Liver (tissue), 9 donors: ENCODE measurements around the gene CHEK2. TPM values are rescaled to one million over a fixed set of nuclear protein-coding genes. Genes with fewer than 3 reads are reported as not detected.

Source experiments
- DNase-seq: peaks from one replicate; pipeline ENCODE4 v3.0.0-alpha.2; 2017; ENCODE audit warnings: low spot score
- H3K27ac ChIP-seq, 2 donors: one replicate each; pipeline ENCODE4 v1.7.0; 2013; ENCODE audit warnings: inconsistent platforms in 2 of 2, low read length in 2 of 2, control low read depth in 1 of 2, low read depth in 1 of 2, mild to moderate bottlenecking in 1 of 2
- H3K27me3 ChIP-seq, 4 donors: one replicate each; pipeline versions ENCODE4 v1.6.1 to v1.7.0; 2013; ENCODE audit warnings: low read length in 3 of 4, inconsistent platforms in 1 of 4, mild to moderate bottlenecking in 1 of 4, moderate library complexity in 1 of 4; ENCODE audit not compliant: control insufficient read depth in 4 of 4, insufficient read depth in 4 of 4
- H3K36me3 ChIP-seq, 4 donors: one replicate each; pipeline versions ENCODE4 v1.6.1 to v1.7.0; 2013; ENCODE audit warnings: low read length in 3 of 4, mild to moderate bottlenecking in 3 of 4, low read depth in 1 of 4, moderate library complexity in 1 of 4; ENCODE audit not compliant: control insufficient read depth in 4 of 4, insufficient read depth in 3 of 4
- H3K4me1 ChIP-seq, 4 donors: one replicate each; pipeline versions ENCODE4 v1.6.1 to v1.7.0; 2013; ENCODE audit warnings: low read length in 3 of 4, mild to moderate bottlenecking in 3 of 4, moderate library complexity in 1 of 4; ENCODE audit not compliant: control insufficient read depth in 4 of 4, insufficient read depth in 4 of 4
- H3K4me3 ChIP-seq, 3 donors: one replicate each; pipeline versions ENCODE4 v1.6.1 to v1.7.0; 2013; ENCODE audit warnings: low read length in 3 of 3, control low read depth in 1 of 3, low read depth in 1 of 3, mild to moderate bottlenecking in 1 of 3
- H3K9ac ChIP-seq, 2 donors: one replicate each; pipeline ENCODE4 v1.7.0; 2013; ENCODE audit warnings: low read length in 2 of 2, mild to moderate bottlenecking in 2 of 2, moderate library complexity in 2 of 2, control low read depth in 1 of 2, low read depth in 1 of 2
- H3K9me3 ChIP-seq, 4 donors: one replicate each; pipeline versions ENCODE4 v1.6.1 to v1.7.0; 2013; ENCODE audit warnings: low read length in 3 of 4; ENCODE audit not compliant: control insufficient read depth in 4 of 4
- CTCF ChIP-seq: fragments of 150-350 bp; IDR thresholded peaks from 2 replicates; pipeline ENCODE4 v1.5.1; 2017; ENCODE audit warnings: improper control_type of control experiment, low read depth, low read length; ENCODE audit not compliant: missing input control
- EGR1 ChIP-seq, 2 donors: IDR thresholded peaks; 2 replicates each; pipeline ENCODE4 v1.6.1; 2016 to 2018; ENCODE audit warnings: antibody characterized with exemption in 2 of 2, low read depth in 2 of 2
- FOXA1 ChIP-seq: IDR thresholded peaks from 2 replicates; pipeline ENCODE4 v1.6.1; 2016; ENCODE audit warnings: antibody characterized with exemption
- FOXA2 ChIP-seq: IDR thresholded peaks from 2 replicates; pipeline ENCODE4 v1.6.1; 2016; ENCODE audit warnings: antibody characterized with exemption
- GABPA ChIP-seq, 2 donors: IDR thresholded peaks in 1 of 2; conservative IDR thresholded peaks in 1 of 2; 2 replicates each; pipeline ENCODE4 v1.6.1; 2016; ENCODE audit warnings: antibody characterized with exemption in 2 of 2, mild to moderate bottlenecking in 1 of 2, moderate library complexity in 1 of 2
- HNF4A ChIP-seq, 2 donors: conservative IDR thresholded peaks; 2 replicates each; pipeline ENCODE4 v1.6.1; 2016; ENCODE audit warnings: antibody characterized with exemption in 2 of 2, mild to moderate bottlenecking in 2 of 2
- HNF4G ChIP-seq: IDR thresholded peaks from 2 replicates; pipeline ENCODE4 v1.6.1; 2016; ENCODE audit warnings: antibody characterized with exemption
- JUND ChIP-seq, 2 donors: IDR thresholded peaks; 2 replicates each; pipeline ENCODE4 v1.6.1; 2016; ENCODE audit warnings: antibody characterized with exemption in 2 of 2
- NR2F2 ChIP-seq: IDR thresholded peaks from 2 replicates; pipeline ENCODE4 v1.6.1; 2016; ENCODE audit warnings: antibody characterized with exemption
- RAD21 ChIP-seq, 2 donors: IDR thresholded peaks; 2 replicates each; pipeline ENCODE4 v1.6.1; 2016; ENCODE audit warnings: antibody characterized with exemption in 2 of 2, mild to moderate bottlenecking in 2 of 2
- REST ChIP-seq: IDR thresholded peaks from 2 replicates; pipeline ENCODE4 v1.6.1; 2016; ENCODE audit warnings: antibody characterized with exemption, mild to moderate bottlenecking
- RXRA ChIP-seq, 2 donors: IDR thresholded peaks; 2 replicates each; pipeline ENCODE4 v1.6.1; 2017 to 2018; ENCODE audit warnings: antibody characterized with exemption in 2 of 2, mild to moderate bottlenecking in 1 of 2
- SP1 ChIP-seq: IDR thresholded peaks from 2 replicates; pipeline ENCODE4 v1.6.1; 2018; ENCODE audit warnings: antibody characterized with exemption, mild to moderate bottlenecking
- TAF1 ChIP-seq: conservative IDR thresholded peaks from 2 replicates; pipeline ENCODE4 v1.6.1; 2016; ENCODE audit warnings: antibody characterized with exemption, mild to moderate bottlenecking
- YY1 ChIP-seq: IDR thresholded peaks from 2 replicates; pipeline ENCODE4 v1.6.1; 2016; ENCODE audit warnings: antibody characterized with exemption, mild to moderate bottlenecking
- WGBS: extraction: QIAGEN DNeasy Blood & Tissue Kit; methylation state at CpG from one replicate; pipeline ENCODE4 v1.1.7; 2013; 5-methylcytosine and 5-hydroxymethylcytosine counted together
- polyA plus RNA-seq, 2 donors: library from polyadenylated mRNA; stranded (reverse) in 1 of 2; unstranded in 1 of 2; fragments of 200-250 nt in 1 of 2; fragments of >200 nt in 1 of 2; fragmentation: Nextera tagmentation in 1 of 2; extraction: Ambion mirVana in 1 of 2; gene quantifications; one replicate each; pipeline versions ENCODE4 v1.2.1 to v1.2.3, GENCODE V29; 2013 to 2015
- total RNA-seq, 2 donors: library from RNA; depleted of rRNA; stranded (reverse); fragments of >200 nt; gene quantifications; one replicate each; pipeline ENCODE4 v1.2.3, GENCODE V29; 2014
- TF ChIP-seq, protein P1 (sequence below): IDR thresholded peaks from 2 replicates; pipeline ENCODE4 v1.6.1; 2016; ENCODE audit warnings: antibody characterized with exemption
- TF ChIP-seq, protein P2 (sequence below): IDR thresholded peaks from 2 replicates; pipeline ENCODE4 v1.6.1; 2016; ENCODE audit warnings: antibody characterized with exemption
- donor health status: healthy.
- donor health status: healthy.
- donor health status: healthy.
- donor health status: healthy.
- donor health status: healthy.

Gene CHEK2
- total and polyA plus RNA-seq, 4 donors = 1.4 to 10.6 (median 2.8) TPM

DNA sequence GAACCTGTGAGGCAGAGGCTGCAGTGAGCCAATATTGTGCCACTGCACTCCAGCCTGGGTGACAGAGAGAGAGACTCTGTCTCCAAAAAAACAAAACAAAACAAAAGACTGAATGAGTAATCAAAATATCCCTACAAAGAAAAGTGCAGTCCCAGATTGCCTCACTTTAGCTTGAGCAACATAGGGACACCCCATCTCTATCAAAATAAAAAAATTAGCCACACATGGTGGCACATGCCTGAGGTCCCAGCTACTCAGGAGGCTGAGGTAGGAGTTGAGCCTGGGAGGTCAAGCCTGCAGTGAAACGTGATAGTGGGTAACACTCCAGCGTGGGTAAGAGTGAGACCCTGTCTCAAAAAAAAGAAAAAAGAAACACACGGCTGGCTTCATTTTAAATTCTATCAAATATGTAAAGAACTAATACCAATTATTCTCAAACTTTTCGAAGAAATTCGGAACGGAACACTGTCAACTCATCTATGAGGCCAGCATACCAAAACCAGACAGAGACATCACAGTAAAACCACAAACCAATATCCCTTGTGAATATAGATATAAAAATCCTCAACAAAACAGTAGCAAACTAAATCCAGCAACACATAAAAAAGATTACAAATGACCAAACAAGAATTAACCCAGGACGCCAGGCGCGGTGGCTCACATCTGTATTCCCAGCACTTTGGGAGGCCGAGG lies 12.9 kb downstream of the CHEK2 start:
- no peak overlapping the region for H3K4me3 ChIP-seq
- no peak overlapping the region for H3K9ac ChIP-seq
- no peak for TF ChIP-seq REST
- TF ChIP-seq, protein P1, sequence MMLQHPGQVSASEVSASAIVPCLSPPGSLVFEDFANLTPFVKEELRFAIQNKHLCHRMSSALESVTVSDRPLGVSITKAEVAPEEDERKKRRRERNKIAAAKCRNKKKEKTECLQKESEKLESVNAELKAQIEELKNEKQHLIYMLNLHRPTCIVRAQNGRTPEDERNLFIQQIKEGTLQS = no peak
- TF ChIP-seq TAF1 = no peak
- TF ChIP-seq GABPA (IDR thresholded peaks at IDR 0.05 in 1 of 2, conservative IDR thresholded peaks at IDR 0.05 in 1 of 2) = no peak
- no peak for TF ChIP-seq FOXA1
- TF ChIP-seq HNF4A (conservative IDR thresholded peaks at IDR 0.05) = no peak
- no peak for TF ChIP-seq NR2F2
- TF ChIP-seq, protein P2, sequence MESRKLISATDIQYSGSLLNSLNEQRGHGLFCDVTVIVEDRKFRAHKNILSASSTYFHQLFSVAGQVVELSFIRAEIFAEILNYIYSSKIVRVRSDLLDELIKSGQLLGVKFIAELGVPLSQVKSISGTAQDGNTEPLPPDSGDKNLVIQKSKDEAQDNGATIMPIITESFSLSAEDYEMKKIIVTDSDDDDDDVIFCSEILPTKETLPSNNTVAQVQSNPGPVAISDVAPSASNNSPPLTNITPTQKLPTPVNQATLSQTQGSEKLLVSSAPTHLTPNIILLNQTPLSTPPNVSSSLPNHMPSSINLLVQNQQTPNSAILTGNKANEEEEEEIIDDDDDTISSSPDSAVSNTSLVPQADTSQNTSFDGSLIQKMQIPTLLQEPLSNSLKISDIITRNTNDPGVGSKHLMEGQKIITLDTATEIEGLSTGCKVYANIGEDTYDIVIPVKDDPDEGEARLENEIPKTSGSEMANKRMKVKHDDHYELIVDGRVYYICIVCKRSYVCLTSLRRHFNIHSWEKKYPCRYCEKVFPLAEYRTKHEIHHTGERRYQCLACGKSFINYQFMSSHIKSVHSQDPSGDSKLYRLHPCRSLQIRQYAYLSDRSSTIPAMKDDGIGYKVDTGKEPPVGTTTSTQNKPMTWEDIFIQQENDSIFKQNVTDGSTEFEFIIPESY = no peak
- TF ChIP-seq YY1 = no peak
- TF ChIP-seq RXRA (IDR thresholded peaks at IDR 0.05) = no peak
- no peak for DNase-seq
- H3K4me1 ChIP-seq = no peaks in the 10 kb centered on the region
- no peaks in the 10 kb centered on the region for H3K27me3 ChIP-seq
- 97% methylated on average over 10 of the region's 10 CpGs for WGBS
- H3K27ac ChIP-seq = no peak overlapping the region
- H3K9me3 ChIP-seq = no peaks in the 10 kb centered on the region
- H3K36me3 ChIP-seq = no peaks in the 10 kb centered on the region

GRCh38 chr22:28728002-28728401 lies 13.6 kb downstream of the CHEK2 start:
- Histone ChIP-seq H3K36me3 (no peaks in the 10 kb centered on the region), H3K27me3 (no peaks in the 10 kb centered on the region), H3K9me3 (no peaks in the 10 kb centered on the region), H3K9ac (no peak overlapping the region), H3K27ac (no peak overlapping the region), H3K4me1 (no peaks in the 10 kb centered on the region), H3K4me3 (no peak overlapping the region)
- WGBS = 97% methylated on average over 1 of the region's 1 CpG
- no peak for DNase-seq
- TF ChIP-seq JUND (IDR thresholded peaks at IDR 0.05) (no peak), FOXA1 (no peak), FOXA2 (no peak), SP1 (no peak), NR2F2 (no peak), HNF4G (no peak), TAF1 (no peak), REST (no peak), GABPA (IDR thresholded peaks at IDR 0.05 in 1 of 2, conservative IDR thresholded peaks at IDR 0.05 in 1 of 2) (no peak), CTCF (no peak), RAD21 (IDR thresholded peaks at IDR 0.05) (no peak), EGR1 (IDR thresholded peaks at IDR 0.05; ENCODE audit: low read depth in 2 of 2) (no peak), HNF4A (conservative IDR thresholded peaks at IDR 0.05) (no peak)
- TF ChIP-seq, protein P2 = no peak
- TF ChIP-seq, protein P1 = no peak
